Measurements from ENCODE around the gene UNC5CL. TPM values are rescaled to one million over a fixed set of nuclear protein-coding genes. Genes with fewer than 3 reads are reported as not detected.
A peak's percentile ranks its signal among the peaks of the same experiment; 100 is the strongest.
"Not testable (repeated sequence)": the region's sequence is repeated elsewhere in the genome, so short reads cannot be mapped to it uniquely, and the experiment has no call there.

Gene UNC5CL
- polyA plus RNA-seq, 5 donors, result 3.2 to 12.2 (median 5.5) TPM

DNA sequence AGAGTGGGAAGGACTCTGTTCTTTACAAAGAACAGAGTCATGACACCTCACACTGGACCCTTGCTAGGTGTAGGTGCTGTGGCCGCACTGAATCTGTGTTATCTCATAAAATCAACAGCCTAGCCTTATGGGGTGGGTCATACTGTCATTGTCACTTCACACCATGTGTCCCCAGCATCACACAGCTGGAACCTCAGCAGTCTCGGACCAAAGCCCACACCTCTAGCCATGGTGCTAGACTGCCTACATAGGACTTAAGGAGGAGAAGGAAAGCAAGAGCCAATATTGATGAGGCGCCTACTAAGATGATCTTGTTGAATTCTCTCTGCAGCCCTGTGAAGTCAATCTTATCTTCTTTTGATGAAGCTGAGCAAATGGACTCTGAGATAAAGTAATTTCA is 31.0 kb downstream of the UNC5CL start:
- DNase-seq, result no peak

- not testable (repeated sequence) for DNase-seq
Observed at GRCh38 chr6:41006980-41007379, 32.0 kb downstream of the UNC5CL start.

GRCh38 chr6:41006217-41006616 is 32.8 kb downstream of the UNC5CL start:
- not testable (repeated sequence) for DNase-seq

DNA sequence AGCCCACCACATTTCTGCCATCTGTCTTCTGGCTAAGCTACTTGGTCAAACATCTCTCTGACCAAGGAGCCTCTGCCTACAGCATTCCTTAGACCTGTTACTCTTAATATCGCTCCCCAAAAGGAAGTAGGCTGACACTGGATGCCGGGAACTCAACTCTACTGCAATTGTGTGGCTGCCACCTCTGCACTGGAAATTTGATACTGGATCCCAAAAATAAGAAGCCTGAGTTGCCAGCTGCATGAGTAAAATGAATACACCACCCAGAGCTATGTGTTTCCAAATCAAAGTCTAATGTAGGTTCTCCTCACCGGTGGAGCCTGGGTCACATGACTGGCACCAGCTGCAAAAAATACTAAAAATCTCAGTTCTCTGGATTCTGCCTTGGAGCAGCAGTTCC is 36.9 kb downstream of the UNC5CL start:
- DNase-seq, result no peak

DNA sequence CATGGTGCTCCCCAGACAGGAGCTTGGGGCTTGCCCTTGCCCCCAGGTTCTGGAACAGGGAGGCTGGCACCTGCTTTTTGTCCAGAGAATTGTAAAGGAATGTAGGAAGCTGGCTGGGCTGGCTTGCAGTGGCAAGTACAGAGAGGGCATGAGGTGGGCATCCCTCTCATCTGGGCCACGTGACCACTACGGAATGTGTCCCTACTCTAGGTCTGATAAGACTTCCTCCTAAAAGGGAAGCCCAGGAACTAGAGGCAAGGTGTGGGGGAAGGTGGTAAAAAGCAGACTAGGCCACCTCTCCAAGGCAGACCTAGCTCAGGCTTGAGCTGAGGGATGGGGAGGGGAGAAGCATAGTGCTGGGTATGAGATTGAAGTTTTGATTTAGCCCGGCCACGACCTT is 38.8 kb downstream of the UNC5CL start:
- no peak for DNase-seq

DNA sequence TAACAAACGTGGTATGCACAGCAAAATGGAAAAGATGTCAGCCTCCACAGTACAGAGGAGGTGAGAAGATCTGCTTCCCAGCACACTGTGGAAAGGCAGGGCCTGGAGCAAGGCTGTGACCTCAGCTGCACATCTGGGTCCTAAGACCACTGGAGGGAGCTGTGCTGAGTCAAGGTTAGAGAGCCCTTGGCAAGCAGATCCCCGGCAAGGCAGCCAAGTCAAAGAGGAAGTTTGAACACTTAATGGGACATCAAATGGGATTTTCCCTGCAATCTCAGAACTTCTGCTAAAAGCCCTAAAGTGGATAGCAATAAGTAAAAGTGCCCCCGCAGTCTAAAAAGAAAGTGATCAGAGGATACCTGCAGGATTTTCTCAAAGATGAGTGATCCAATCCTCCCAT is 39.5 kb downstream of the UNC5CL start:
- peak; percentile 37 to 46 for DNase-seq

GRCh38 chr6:40998661-40999060 is 40.4 kb downstream of the UNC5CL start:
- no peak for DNase-seq

DNA sequence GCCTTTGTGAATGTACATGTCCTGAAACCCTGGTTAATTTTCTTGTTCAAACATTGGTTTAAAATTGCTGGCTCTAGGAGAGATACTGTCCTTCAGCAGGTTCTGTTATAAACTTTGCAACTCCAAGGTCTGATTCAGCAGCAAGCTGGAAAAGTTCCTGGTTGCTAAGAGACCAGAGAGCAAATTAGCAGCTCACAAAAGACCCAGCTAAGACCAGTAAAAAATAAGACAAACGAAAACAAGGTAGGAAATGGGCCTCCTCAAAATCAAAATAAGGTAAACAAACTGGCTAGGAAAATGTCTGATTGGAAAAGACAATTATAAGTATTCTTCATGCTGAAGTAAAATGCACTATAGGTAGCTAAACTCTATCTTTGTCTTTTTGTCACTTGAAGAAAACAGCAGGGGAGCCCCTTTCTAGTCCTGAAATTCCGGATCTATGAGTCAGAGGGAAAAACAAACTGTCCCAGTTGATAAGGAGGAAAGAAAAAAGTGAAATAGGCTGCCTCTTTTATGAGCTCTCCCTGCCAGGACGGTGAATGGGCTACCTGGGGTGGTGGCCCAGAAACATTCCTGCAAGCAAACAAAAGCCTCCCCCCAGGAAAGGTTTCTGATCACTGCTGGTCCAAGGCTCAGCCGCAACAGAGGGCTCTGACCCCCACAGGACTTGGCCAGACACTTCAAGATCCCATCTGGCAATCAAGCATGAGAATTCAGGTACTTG is 41.6 kb downstream of the UNC5CL start:
- DNase-seq, result peak; percentile 36 to 38

DNA sequence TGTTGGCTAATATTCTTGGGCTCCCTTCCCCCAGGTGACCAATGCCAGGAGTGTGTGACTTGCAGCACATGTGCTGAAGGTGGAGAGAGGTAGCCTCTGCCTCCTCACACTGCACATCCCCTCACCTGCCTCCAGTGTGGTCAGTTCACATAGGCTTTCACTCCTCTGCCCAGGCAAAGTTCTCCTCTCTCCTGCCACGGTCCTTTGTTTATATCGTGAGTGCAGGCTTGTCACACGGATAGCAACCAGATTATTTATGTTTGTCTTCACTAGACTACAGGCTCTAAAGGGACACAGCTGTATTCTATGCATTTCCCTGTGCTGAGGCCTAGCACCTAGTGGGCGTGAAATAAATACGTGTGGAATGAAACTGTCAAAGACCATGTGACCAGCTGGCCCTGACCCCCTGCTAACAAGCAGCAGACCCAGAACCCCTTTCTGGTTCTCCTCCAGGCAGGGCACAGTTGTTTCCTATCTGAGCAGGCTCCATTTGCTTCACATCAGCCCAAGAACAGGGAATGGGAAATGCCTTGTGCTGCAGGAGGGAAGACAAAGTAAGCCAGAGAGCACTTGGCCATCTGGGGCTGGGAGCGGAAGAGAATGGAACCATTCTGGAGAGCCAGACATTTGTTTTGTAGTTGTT is 42.3 kb downstream of the UNC5CL start:
- peak; percentile 25 to 30 for DNase-seq

GRCh38 chr6:40992746-40993145 is 46.3 kb downstream of the UNC5CL start:
- no peak for DNase-seq

GRCh38 chr6:40990301-40990700 is 48.7 kb downstream of the UNC5CL start:
- no peak for DNase-seq

- DNase-seq, result no peak
Observed at GRCh38 chr6:40989204-40990169, 49.5 kb downstream of the UNC5CL start.

DNA sequence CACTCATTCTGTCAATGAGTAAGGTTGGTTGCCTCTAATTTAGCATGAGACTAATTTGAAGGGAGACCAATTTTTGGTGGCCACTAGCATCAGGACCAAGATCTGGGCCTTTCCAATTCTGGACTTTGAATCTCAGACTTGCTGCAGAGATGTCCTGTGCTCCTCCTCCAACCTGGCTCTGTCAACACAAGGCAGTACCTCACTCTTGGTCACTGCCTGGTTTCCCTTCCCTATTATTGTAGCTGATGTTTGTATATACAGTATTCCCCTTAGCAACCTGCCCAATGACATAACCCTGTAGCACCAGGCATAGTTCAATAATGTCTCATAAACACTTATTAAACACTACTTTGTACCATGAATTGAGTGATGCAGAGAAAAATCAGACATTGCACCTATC is 50.4 kb downstream of the UNC5CL start:
- DNase-seq, result no peak

DNA sequence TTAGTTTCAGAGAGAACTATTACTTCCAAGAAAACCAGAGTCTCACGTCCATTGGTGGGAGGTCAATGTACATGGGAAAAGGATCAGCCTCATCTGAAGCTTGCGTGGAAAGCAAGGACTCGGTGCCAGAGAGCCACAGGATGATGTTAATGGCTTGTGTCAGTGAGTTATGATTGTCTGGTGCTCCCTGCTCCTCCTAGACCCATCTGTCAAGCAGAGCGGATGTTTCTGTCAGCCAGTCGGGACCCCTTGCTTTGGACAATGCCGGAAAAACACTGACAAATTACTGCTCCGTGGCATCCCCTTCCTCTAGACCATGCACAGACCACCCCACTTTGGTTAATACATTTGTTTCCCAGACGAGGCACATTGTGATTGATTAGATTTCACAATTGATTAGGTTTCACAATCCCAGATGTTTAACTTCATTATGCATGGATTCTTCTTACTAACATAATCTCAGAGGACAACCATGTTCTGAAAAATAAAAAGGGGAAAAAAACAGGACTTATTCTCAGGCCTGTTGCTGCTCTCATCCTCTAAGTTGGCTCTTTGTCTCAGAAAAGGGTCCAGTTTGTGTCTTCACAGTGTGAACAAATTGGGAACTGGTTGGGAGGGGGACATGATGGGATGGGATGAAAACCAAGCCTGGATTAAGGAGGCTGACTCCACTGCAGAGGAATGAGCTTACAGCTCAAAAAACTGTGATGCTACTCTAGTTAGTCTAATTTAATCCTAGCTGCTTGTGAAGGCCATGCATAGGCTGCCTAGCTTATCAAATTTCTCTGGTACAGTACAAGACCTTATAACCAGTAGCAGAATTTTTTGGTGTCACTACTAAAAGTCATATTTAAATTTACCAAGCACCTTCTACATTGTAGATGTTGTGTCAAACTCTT is 51.9 kb downstream of the UNC5CL start:
- no peak for DNase-seq

DNA sequence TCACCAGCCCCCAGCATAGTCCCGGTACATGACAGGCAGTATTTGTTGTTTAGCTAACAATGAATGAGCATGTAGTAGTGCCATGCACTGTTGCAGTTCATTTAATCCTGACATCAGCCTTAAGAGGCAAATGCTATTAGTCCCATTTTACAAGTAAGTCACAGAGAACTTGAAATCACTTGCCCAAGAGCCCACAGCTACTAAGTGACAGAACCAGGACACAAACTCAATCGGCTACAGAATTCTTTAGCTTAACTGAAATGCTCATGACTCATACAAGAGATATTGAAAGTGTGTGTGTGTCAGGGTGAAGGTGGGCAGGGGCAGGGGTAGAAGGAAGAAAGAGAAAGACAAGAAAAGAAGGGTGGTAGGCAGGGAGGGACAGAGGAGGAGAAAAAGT is 52.7 kb downstream of the UNC5CL start:
- no peak for DNase-seq

- no peak for DNase-seq
Observed at GRCh38 chr6:40983752-40984151, 55.3 kb downstream of the UNC5CL start.

DNA sequence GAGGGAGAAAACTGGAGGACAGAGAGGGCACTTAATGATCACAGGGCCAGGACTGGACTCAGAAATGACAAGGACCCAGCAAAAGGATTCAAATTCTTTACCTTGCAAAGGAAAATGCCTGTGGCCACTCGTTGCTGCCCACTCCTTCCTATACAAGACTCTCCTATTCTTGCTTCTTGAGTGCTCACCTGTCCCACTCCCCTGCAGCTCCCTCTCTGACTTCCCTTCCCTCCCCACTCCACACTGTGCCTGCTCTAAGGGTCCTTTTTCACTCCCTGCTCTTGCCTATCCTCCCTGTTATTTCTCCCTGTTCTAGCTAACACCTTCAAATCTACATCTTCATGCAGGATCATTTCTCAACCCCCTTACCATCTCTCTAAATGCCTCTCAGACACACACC is 56.1 kb downstream of the UNC5CL start:
- no peak for DNase-seq

GRCh38 chr6:40978687-40979289 is 60.2 kb downstream of the UNC5CL start:
- DNase-seq, result no peak

DNA sequence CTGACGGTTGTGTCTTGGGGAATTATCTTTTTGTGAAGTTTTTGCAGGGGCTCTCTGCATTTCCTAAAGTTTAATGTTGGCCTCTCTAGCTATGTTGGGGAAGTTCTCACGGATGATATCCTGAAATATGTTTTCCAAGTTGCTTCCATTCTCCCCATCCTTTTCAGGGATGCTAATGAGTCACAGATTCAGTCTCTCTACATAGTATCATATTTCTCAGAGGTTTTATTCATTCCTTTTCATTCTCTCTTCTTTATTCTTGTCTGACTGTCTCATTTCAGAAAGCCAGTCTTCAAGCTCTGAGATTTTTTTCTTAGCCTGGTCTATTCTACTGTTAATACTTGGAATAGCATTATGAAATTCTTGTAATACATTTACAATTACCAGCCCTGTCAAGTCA is 61.3 kb downstream of the UNC5CL start:
- DNase-seq, result no peak

DNA sequence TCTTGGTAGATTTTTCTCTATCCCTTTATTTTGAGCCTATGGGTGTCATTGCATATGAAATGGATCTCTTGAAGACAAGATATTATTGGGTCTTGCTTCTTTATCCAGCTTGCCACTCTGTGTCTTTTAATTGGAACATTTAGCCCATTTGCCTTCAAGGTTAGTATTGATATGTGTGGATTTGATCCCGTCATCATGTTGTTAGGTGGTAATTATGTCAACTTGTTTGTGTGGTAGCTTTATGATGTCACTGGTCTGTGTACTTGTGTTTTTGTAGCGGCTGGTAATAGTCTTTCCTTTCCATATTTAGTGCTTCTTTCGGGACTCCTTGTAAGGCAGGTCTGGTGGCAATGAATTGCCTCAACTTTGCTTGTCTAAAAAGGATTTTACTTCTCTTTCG is 61.9 kb downstream of the UNC5CL start:
- no peak for DNase-seq

Data from right lung (tissue), 5 donors.